Renal pelvis (tissue), 12 donors: ENCODE results near the gene TRIM58. TPM values are rescaled to one million over a fixed set of nuclear protein-coding genes. Genes with fewer than 3 reads are reported as not detected.

Experiments used
- DNase-seq: peaks from one replicate; pipeline ENCODE4 v3.0.0-alpha.2; 2013
- long read RNA-seq, 16 experiments: transcript quantifications; one replicate each; lab custom pipeline, GENCODE V29; 2026
- polyA plus RNA-seq, 3 donors: library from polyadenylated mRNA; unstranded; fragments of 120-200 nt; gene quantifications; one replicate each; pipeline ENCODE4 v1.2.1, GENCODE V29; 2013; ENCODE audit not compliant: insufficient read length in 3 of 3

TRIM58 gene
- polyA plus RNA-seq = 1 to 10 TPM in 2 of 3 donors, under 1 TPM in 1; 0.75 to 1.9 (median 1.1) TPM
- long read RNA-seq, donor 1 = 0 reads
- long read RNA-seq, donor 2 = 0 reads
- long read RNA-seq, donor 3 = 0 reads
- long read RNA-seq, donor 4 = 0 reads
- long read RNA-seq, donor 5 = 0 reads
- long read RNA-seq, donor 6 = 0 reads
- long read RNA-seq, donor 7 = 0 reads
- long read RNA-seq, donor 8 = 0 reads
- long read RNA-seq, donor 9, partial matches to known transcripts = 0 of 1 reads
- long read RNA-seq, donor 9, other reads (novel, unspliced or antisense) = 0 of 1 reads
- long read RNA-seq, donor 10 = 0 reads
- long read RNA-seq, donor 11 = 0 reads
- long read RNA-seq, donor 12 = 0 reads
- long read RNA-seq, donor 13 = 0 reads
- long read RNA-seq, donor 14 = 0 reads
- long read RNA-seq, donor 15 = 0 reads
- long read RNA-seq, donor 16, partial matches to known transcripts = 0 of 1 reads
- long read RNA-seq, donor 16, other reads (novel, unspliced or antisense) = 0 of 1 reads

GRCh38 chr1:247857069-247857984 lies at the start of gene TRIM58:
Gene TRIM58 (plus strand): TSS chr1:247857187. CDS start chr1:247857247, 60 bp downstream.
- DNase-seq = peak; percentile 14

- no peak for DNase-seq
These were observed 44.4 kb upstream of the TRIM58 start for GRCh38 chr1:247812637-247813036.

- no peak for DNase-seq
These were observed 34.9 kb upstream of the TRIM58 start for GRCh38 chr1:247822060-247822459.

- DNase-seq = no peak
These were observed 33.0 kb upstream of the TRIM58 start, which contains the start of gene OR14A16 for GRCh38 chr1:247824023-247824422. Gene OR14A16 (minus strand): TSS chr1:247824119. CDS start chr1:247815729, 8,390 bp downstream.

GRCh38 chr1:247825362-247825761 lies 31.6 kb upstream of the TRIM58 start:
- no peak for DNase-seq

- DNase-seq = no peak
These were observed 27.3 kb upstream of the TRIM58 start for GRCh38 chr1:247829656-247830055.

GRCh38 chr1:247833601-247834000 lies 23.4 kb upstream of the TRIM58 start:
- no peak for DNase-seq

- DNase-seq = no peak
These were observed 16.2 kb upstream of the TRIM58 start for GRCh38 chr1:247840818-247841217.

GRCh38 chr1:247841796-247842195 lies 15.2 kb upstream of the TRIM58 start, which contains the start of gene OR11L1:
Gene OR11L1 (minus strand): TSS chr1:247841896. CDS start chr1:247841896, 0 bp downstream.
- DNase-seq = no peak

GRCh38 chr1:247843411-247843810 lies 13.6 kb upstream of the TRIM58 start:
- DNase-seq = no peak

GRCh38 chr1:247845011-247845692 lies 11.8 kb upstream of the TRIM58 start:
- no peak for DNase-seq

GRCh38 chr1:247845693-247846017 lies 11.3 kb upstream of the TRIM58 start:
- no peak for DNase-seq

- DNase-seq = no peak
These were observed 8.6 kb upstream of the TRIM58 start for GRCh38 chr1:247848346-247848745.

GRCh38 chr1:247849616-247850015 lies 7.4 kb upstream of the TRIM58 start:
- DNase-seq = no peak

GRCh38 chr1:247854899-247855545 lies 2.0 kb upstream of the TRIM58 start:
- no peak for DNase-seq

GRCh38 chr1:247855911-247856310 lies 1.1 kb upstream of the TRIM58 start:
- no peak for DNase-seq

GRCh38 chr1:247857985-247858619 lies 1.1 kb downstream of the TRIM58 start:
- DNase-seq = no peak

- no peak for DNase-seq
These were observed 5.8 kb downstream of the TRIM58 start for GRCh38 chr1:247862756-247863155.

- DNase-seq = no peak
These were observed 7.7 kb downstream of the TRIM58 start for GRCh38 chr1:247864644-247865043.

GRCh38 chr1:247865416-247865815 lies 8.4 kb downstream of the TRIM58 start:
- DNase-seq = no peak

GRCh38 chr1:247883346-247883745 lies 26.4 kb downstream of the TRIM58 start:
- DNase-seq = no peak
